ENCODE measurements around the gene ESYT1. TPM values are rescaled to one million over a fixed set of nuclear protein-coding genes. Genes with fewer than 3 reads are reported as not detected.
A peak's percentile ranks its signal among the peaks of the same experiment; 100 is the strongest.
"Not testable (repeated sequence)": the region's sequence is repeated elsewhere in the genome, so short reads cannot be mapped to it uniquely, and the experiment has no call there.

The ESYT1 gene
- total RNA-seq, 2 experiments from 2014 or later, result 142 to 146 TPM

- DNase-seq, result no peak
- H3K9me3 Mint-ChIP-seq, result no peaks in the 10 kb centered on the region
- peaks cover 3% of the 10 kb centered on the region for H3K36me3 Mint-ChIP-seq
- peak overlapping the region; percentile 78 for H3K4me3 Mint-ChIP-seq
- H3K27me3 Mint-ChIP-seq, result no peaks in the 10 kb centered on the region
- ChIA-PET POLR2A (interaction anchor here (0.7 to 1.7 kb wide), 3 partner anchors 8 to 234 kb away, joined by 3 to 5 read pairs (median 4); partner anchors contain the start of genes MYL6 and ZC3H10), CTCF (interaction anchor here (1.0 to 4.6 kb wide), 3 partner anchors 24 to 333 kb away, joined by 3 to 54 read pairs (median 4); partner anchors contain the start of genes ESYT1, ORMDL2, SARNP and SMARCC2)
- peak overlapping the region; percentile 96 for H3K27ac Mint-ChIP-seq
- intact Hi-C loops (cut with micrococcal nuclease), result no loop called here
- H3K4me1 Mint-ChIP-seq (ENCODE audit: low read depth), result peaks cover 28% of the 10 kb centered on the region
These were observed 22.5 kb downstream of the ESYT1 start for GRCh38 chr12:56150563-56150962.

- H3K27me3 Mint-ChIP-seq, result no peaks in the 10 kb centered on the region
These were observed 23.6 kb downstream of the ESYT1 start for GRCh38 chr12:56151672-56152131.

DNA sequence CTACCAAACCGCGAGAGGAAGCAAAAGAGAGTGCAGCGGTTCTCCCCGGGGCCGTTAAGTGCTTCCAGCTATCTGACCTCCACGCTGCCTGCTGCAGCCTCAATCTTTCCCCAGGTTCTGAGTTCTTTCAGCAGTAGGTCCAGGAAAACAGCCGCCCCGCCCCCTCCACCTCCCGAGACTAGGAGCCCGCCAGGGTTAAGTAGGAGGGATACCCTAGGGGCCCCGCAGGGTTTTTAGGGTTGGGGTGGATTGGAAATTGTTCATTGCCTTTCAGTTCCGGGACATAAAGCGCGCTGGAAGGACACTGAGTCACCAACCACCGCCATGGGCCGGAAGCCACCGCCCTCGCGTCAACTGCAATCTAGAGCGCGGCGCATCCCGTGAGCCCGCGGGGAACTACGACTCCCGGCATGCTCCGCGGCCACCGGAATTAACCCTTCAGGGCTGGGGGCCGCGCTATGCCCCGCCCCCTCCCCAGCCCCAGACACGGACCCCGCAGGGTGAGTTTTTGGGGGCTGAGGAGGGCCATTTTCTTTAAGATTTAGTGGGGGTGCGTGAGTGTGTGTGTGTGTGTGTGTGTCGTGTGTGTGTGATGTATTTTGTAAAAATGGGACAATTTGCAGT lies 24.2 kb downstream of the ESYT1 start, which contains the start of gene MYL6B:
MYL6B (plus strand) TSS at position 456 of the 624 bp plus-strand sequence. CDS start 1,332 bp downstream, outside the sequence.
- Mint-ChIP-seq H3K4me1 (ENCODE audit: low read depth) (peaks cover 32% of the 10 kb centered on the region), H3K27ac (peak within 1 kb of the TSS; percentile 96), H3K4me3 (peak within 1 kb of the TSS; percentile 78), H3K27me3 (no peaks in the 10 kb centered on the region), H3K9me3 (no peaks in the 10 kb centered on the region), H3K36me3 (peaks cover 8% of the 10 kb centered on the region)
- CTCF ChIA-PET, result interaction anchor here (0.7 to 4.6 kb wide), 15 partner anchors 9 to 477 kb away, joined by 3 to 54 read pairs (median 3); partner anchors contain the start of genes ESYT1, ORMDL2, PA2G4 and RNF41
- POLR2A ChIA-PET, result interaction anchor here (0.8 to 1.5 kb wide), 7 partner anchors 9 to 70 kb away, joined by 3 to 15 read pairs (median 6); partner anchors contain the start of genes ESYT1 and ZC3H10
- DNase-seq, result peak; percentile 97
- intact Hi-C loops (cut with micrococcal nuclease), result loop anchor here (1.0 to 2.0 kb wide), 7 partner anchors 8 to 221 kb away; partner anchors contain the start of genes DGKA, PA2G4, SMARCC2 and ZC3H10

More at GRCh38 chr12:56151672-56152131, 23.6 kb downstream of the ESYT1 start:
- intact Hi-C loops (cut with micrococcal nuclease), result loop anchor here (1.0 to 2.0 kb wide), 7 partner anchors 9 to 221 kb away; partner anchors contain the start of genes DGKA, PA2G4, SMARCC2 and ZC3H10
- ChIA-PET POLR2A (interaction anchor here (0.5 to 1.5 kb wide), 9 partner anchors 9 to 71 kb away, joined by 3 to 15 read pairs (median 5); partner anchors contain the start of genes ESYT1 and ZC3H10), CTCF (interaction anchor here (0.7 to 4.6 kb wide), 15 partner anchors 9 to 477 kb away, joined by 3 to 54 read pairs (median 3); partner anchors contain the start of genes ESYT1, ORMDL2, PA2G4 and RNF41)
- Mint-ChIP-seq H3K9me3 (no peaks in the 10 kb centered on the region), H3K27ac (peak overlapping the region; percentile 96), H3K4me1 (ENCODE audit: low read depth) (peaks cover 30% of the 10 kb centered on the region), H3K4me3 (peak overlapping the region; percentile 78), H3K36me3 (peaks cover 5% of the 10 kb centered on the region)
- peak; percentile 83 for DNase-seq

- Mint-ChIP-seq H3K27me3 (no peaks in the 10 kb centered on the region), H3K27ac (peak overlapping the region; percentile 96), H3K9me3 (no peaks in the 10 kb centered on the region), H3K4me1 (ENCODE audit: low read depth) (peaks cover 36% of the 10 kb centered on the region), H3K4me3 (peak overlapping the region; percentile 78), H3K36me3 (peaks cover 9% of the 10 kb centered on the region)
- POLR2A ChIA-PET, result interaction anchor here (1.3 kb wide), 1 partner anchor 69 kb away, joined by 5 read pairs; no protein-coding TSS in a partner anchor
- no peak for DNase-seq
- intact Hi-C loops (cut with micrococcal nuclease), result loop anchor here (1.0 to 2.0 kb wide), 7 partner anchors 7 to 222 kb away; partner anchors contain the start of genes DGKA, PA2G4, SMARCC2 and ZC3H10
- CTCF ChIA-PET, result interaction anchor here (1.5 kb wide), 1 partner anchor 27 kb away, joined by 7 read pairs; no protein-coding TSS in a partner anchor
These were observed 24.9 kb downstream of the ESYT1 start for GRCh38 chr12:56152756-56153677.

DNA sequence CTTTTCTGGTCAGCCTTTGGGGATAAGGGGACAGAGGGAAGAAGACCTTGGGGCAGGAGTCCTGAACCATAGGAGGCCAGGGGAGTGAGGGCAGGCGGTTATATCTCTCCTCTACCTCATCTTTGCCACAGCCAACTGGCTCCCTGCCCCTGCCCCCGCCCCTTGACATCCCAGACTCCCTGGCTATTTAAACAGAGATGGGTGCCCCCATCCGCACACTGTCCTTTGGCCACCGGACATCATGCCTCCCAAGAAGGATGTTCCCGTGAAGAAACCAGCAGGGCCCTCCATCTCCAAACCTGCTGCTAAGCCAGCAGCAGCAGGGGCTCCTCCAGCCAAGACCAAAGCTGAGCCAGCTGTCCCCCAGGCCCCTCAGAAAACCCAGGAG lies 25.6 kb downstream of the ESYT1 start:
- POLR2A ChIA-PET, result no interaction called here
- DNase-seq, result no peak
- Mint-ChIP-seq H3K4me1 (ENCODE audit: low read depth) (peaks cover 36% of the 10 kb centered on the region), H3K27ac (no peak overlapping the region), H3K4me3 (peak overlapping the region; percentile 78), H3K9me3 (no peaks in the 10 kb centered on the region), H3K36me3 (peaks cover 15% of the 10 kb centered on the region), H3K27me3 (no peaks in the 10 kb centered on the region)
- intact Hi-C loops (cut with micrococcal nuclease), result loop anchor here (2.0 kb wide), 2 partner anchors 69 to 223 kb away; partner anchors contain the start of gene DGKA
- CTCF ChIA-PET, result interaction anchor here (1.0 to 2.2 kb wide), 3 partner anchors 27 to 36 kb away, joined by 5 to 7 read pairs (median 6); partner anchors contain the start of genes SMARCC2 and ZC3H10

DNA sequence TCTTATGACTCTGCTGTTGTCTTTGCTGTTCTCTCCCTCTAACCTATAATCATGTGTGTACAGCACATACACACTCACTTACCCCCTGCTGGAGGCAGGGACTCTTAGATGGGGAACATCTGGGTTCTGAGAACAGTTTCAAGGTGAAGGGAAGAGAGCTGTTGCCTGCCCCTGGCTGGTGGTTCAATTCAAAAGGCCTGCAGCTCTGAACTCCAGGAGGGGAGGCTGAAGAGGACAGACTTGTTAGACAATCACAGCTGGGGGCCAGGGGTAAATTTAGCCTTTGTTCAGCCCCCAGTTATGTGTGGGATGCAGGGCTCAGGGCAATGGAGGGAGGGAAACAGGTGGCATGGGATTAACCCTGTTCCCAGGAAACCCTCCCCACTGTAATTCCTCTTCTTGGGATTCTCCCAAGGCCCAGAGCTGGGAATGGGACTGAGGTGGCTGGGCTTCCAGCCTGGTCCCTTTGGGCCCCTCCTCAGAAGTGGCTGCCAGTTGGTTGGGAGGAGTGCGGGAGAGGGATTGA lies 26.2 kb downstream of the ESYT1 start:
- Mint-ChIP-seq H3K36me3 (peaks cover 21% of the 10 kb centered on the region), H3K27ac (no peak overlapping the region), H3K27me3 (no peaks in the 10 kb centered on the region), H3K4me1 (ENCODE audit: low read depth) (peaks cover 36% of the 10 kb centered on the region), H3K4me3 (no peak overlapping the region), H3K9me3 (no peaks in the 10 kb centered on the region)
- CTCF ChIA-PET, result interaction anchor here (1.0 to 2.2 kb wide), 4 partner anchors 28 to 104 kb away, joined by 3 to 7 read pairs (median 6); partner anchors contain the start of genes ANKRD52, SMARCC2 and ZC3H10
- no peak for DNase-seq
- POLR2A ChIA-PET, result interaction anchor here (1.0 to 1.6 kb wide), 2 partner anchors 36 to 50 kb away, joined by 5 read pairs; partner anchors contain the start of genes PA2G4 and SMARCC2
- intact Hi-C loops (cut with micrococcal nuclease), result no loop called here

DNA sequence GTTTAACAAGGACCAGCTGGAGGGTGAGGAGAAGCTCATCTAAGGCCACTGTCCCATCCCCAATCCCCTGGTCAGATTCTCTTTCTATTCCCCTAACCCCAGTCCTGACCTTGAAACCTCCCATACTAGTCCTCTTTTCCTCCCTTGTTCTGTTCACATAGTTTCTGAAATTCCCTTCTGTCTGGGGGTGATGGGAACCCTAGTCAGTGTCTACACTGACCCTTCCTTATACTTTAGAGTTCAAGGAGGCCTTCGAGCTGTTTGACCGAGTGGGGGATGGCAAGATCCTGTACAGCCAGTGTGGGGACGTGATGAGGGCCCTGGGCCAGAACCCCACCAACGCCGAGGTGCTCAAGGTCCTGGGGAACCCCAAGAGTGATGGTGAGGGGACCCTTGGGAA lies 26.8 kb downstream of the ESYT1 start:
- no peak overlapping the region for H3K4me3 Mint-ChIP-seq
- ChIA-PET POLR2A (interaction anchor here (1.0 to 1.6 kb wide), 2 partner anchors 35 to 50 kb away, joined by 5 read pairs; partner anchors contain the start of genes PA2G4 and SMARCC2), CTCF (interaction anchor here (0.8 to 2.2 kb wide), 6 partner anchors 26 to 103 kb away, joined by 3 to 7 read pairs (median 4); partner anchors contain the start of genes ANKRD52, SMARCC2 and ZC3H10)
- H3K27ac Mint-ChIP-seq, result no peak overlapping the region
- H3K9me3 Mint-ChIP-seq, result no peaks in the 10 kb centered on the region
- DNase-seq, result no peak
- peaks cover 37% of the 10 kb centered on the region for H3K4me1 Mint-ChIP-seq (ENCODE audit: low read depth)
- H3K36me3 Mint-ChIP-seq, result peaks cover 26% of the 10 kb centered on the region
- intact Hi-C loops (cut with micrococcal nuclease), result no loop called here
- no peaks in the 10 kb centered on the region for H3K27me3 Mint-ChIP-seq

DNA sequence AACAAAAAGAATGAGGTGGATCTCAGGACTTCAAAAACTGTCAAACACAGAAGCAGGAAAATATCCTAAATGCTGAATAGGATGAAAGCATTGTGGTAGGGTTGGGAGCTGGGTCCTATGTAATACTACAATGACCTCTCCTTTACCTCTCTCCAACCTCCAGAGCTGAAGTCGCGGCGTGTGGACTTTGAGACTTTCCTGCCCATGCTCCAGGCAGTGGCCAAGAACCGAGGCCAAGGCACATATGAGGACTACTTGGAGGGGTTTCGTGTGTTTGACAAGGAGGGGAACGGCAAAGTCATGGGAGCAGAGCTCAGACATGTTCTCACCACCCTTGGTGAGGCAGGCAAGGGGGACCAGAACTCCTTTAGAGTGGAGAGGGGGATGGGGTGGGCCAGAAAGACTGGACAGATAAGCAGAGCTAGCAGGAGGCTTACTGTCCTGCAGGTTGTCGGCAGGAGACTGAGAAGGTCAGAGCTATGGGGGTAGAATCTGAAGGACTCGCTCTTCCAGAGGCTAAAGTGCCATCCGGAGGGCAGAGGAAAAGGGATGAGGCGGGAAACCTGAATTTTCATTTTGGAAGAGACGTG lies 27.3 kb downstream of the ESYT1 start:
- DNase-seq, result no peak
- H3K9me3 Mint-ChIP-seq, result no peaks in the 10 kb centered on the region
- peak overlapping the region; percentile 1 for H3K4me3 Mint-ChIP-seq
- no peak overlapping the region for H3K27ac Mint-ChIP-seq
- ChIA-PET CTCF (interaction anchor here (0.8 to 2.2 kb wide), 4 partner anchors 27 to 103 kb away, joined by 3 to 6 read pairs (median 3); partner anchors contain the start of genes ANKRD52, SMARCC2 and ZC3H10), POLR2A (interaction anchor here (1.0 to 1.6 kb wide), 2 partner anchors 34 to 51 kb away, joined by 5 read pairs; partner anchors contain the start of genes PA2G4 and SMARCC2)
- intact Hi-C loops (cut with micrococcal nuclease), result no loop called here
- H3K27me3 Mint-ChIP-seq, result no peaks in the 10 kb centered on the region
- H3K36me3 Mint-ChIP-seq, result peaks cover 32% of the 10 kb centered on the region
- H3K4me1 Mint-ChIP-seq (ENCODE audit: low read depth), result peaks cover 39% of the 10 kb centered on the region

DNA sequence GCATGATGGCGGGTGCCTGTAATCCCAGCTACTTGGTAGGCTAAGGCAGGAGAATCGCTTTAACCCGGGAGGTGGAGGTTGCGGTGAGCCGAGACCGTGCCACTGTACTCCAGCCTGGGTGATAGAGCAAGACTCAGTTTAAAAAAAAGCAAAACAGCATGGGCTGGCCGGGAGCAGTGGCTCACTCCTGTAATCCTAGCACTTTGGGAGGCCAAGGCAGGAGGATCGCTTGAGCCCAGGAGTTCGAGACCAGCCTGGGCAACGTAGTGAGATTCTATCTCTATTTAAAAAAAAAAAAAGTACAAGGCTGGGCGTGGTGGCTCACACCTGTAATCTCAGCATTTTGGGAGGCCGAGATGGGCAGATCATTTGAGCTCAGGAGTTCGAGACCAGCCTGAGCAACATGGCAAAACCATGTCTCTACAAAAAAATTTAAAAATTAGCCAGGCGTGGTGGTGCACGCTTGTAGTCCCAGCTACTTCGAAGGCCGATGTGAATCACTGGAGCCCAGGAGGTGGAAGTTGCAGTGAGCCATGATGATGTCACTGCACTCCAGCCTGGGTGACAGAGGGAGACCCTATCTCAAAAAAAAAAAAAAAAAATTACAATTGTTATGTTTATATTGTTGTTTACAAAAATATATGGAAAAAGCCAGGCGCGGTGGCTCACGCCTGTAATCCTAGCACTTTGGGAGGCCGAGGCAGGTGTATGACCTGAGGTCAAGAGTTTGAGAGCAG lies 28.6 kb downstream of the ESYT1 start:
- intact Hi-C loops (cut with micrococcal nuclease); H3K9me3 Mint-ChIP-seq; H3K27me3 Mint-ChIP-seq; DNase-seq: not testable (repeated sequence)
- ChIA-PET CTCF (interaction anchor here (0.6 to 1.3 kb wide), 4 partner anchors 30 to 85 kb away, joined by 3 to 5 read pairs (median 3); partner anchors contain the start of gene ZC3H10), POLR2A (interaction anchor here (0.9 to 1.4 kb wide), 2 partner anchors 33 to 38 kb away, joined by 3 to 6 read pairs; partner anchors contain the start of genes SMARCC2 and ZC3H10)
- peak overlapping the region; percentile 98 for H3K27ac Mint-ChIP-seq
- peaks cover 39% of the 10 kb centered on the region for H3K4me1 Mint-ChIP-seq (ENCODE audit: low read depth)
- H3K36me3 Mint-ChIP-seq, result peaks cover 45% of the 10 kb centered on the region
- peak overlapping the region; percentile 95 for H3K4me3 Mint-ChIP-seq

Data from activated CD4-positive, alpha-beta memory T cell treated with anti-CD3 and anti-CD28 coated beads for 36 hours (primary cell).